ENCODE measurements around the gene CD96. TPM values are rescaled to one million over a fixed set of nuclear protein-coding genes. Genes with fewer than 3 reads are reported as not detected.

CD96 gene
- total RNA-seq, 1 experiment from 2014 or later: not detected

DNA sequence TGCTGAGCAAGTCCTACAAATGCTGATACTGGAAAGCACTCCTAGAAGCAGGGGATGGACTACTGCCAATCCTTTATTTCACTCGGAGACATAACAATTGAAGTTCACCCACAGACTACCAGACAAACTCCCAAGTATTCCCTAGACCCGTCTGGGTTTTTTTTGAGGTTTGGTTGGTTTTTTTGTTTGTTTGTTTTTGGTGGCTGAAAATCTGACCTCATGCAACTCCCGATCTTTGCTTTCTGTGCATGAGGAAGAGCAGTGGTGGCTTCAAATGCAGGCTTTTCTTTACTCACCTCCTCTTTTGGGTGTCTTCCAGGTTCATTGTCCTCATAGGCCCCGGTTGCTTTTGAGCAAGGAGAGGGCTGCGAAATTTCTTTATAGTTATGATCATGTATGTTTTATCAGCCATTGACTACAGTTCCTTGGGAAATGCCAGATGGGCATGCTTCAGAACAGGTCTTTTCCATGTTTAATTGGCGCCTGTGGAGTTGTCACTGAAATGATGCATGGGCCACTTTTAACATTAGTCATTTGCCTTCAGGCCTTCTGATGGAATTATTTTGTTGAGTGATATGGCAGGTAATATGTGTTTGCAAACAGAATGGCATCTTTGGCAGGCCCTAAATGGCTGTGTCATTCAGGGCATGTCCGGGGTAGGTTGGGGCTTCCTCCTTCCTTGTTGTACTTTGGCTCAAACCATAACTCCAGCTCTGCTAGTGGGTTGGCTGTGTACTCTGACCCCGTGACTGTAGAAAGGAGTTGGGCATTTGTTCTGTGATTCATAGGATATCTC is 134.4 kb downstream of the CD96 start:
- Histone ChIP-seq H2BK5ac (ENCODE audit: insufficient read length, low read length) (no peak overlapping the region), H4K8ac (replicated peaks; ENCODE audit: insufficient read length, low read depth, low read length) (no peak overlapping the region), H4K91ac (ENCODE audit: insufficient read length, low read depth, low read length) (no peak overlapping the region), H3K18ac (ENCODE audit: insufficient read length, low read depth, low read length) (no peak overlapping the region), H2BK120ac (ENCODE audit: low read depth, low read length, poor library complexity, severe bottlenecking) (no peak overlapping the region), H4K20me1 (ENCODE audit: control insufficient read depth, insufficient read depth, insufficient read length) (no peaks in the 10 kb centered on the region), H3K9ac (ENCODE audit: extremely low read depth, insufficient read length, low read length) (no peak overlapping the region), H3K56ac (ENCODE audit: insufficient read length, low read depth, low read length) (no peak overlapping the region), H2BK20ac (ENCODE audit: low read depth, low read length, poor library complexity, severe bottlenecking) (no peak overlapping the region), H4K5ac (ENCODE audit: insufficient read length, low read depth, low read length) (no peak overlapping the region), H3K23me2 (ENCODE audit: insufficient read length, low read depth, low read length, poor library complexity, severe bottlenecking) (peaks cover 11% of the 10 kb centered on the region), H3K23ac (ENCODE audit: insufficient read length, low read depth, low read length) (no peak overlapping the region), H3K4me2 (ENCODE audit: insufficient read depth, insufficient read length, low read length) (no peak overlapping the region), H3K4ac (ENCODE audit: low read depth, low read length) (no peak overlapping the region), H2AFZ (ENCODE audit: low read length) (no peak overlapping the region), H3K79me2 (ENCODE audit: insufficient read depth, low read length) (no peaks in the 10 kb centered on the region), H3K9me3 (ENCODE audit: control insufficient read depth, low read depth, low read length) (no peaks in the 10 kb centered on the region), H3K4me1 (ENCODE audit: insufficient read depth, low read length) (0 out of 2 replicates have a peak, but pooled peaks cover 4% of the 10 kb centered on the region), H3K14ac (ENCODE audit: insufficient read depth, low read length) (no peak overlapping the region), H2BK12ac (ENCODE audit: insufficient read length, low read depth, low read length) (no peak overlapping the region), H3K27me3 (ENCODE audit: insufficient read depth, low read length) (no peaks in the 10 kb centered on the region), H2AK5ac (ENCODE audit: insufficient read length, low read length) (no peak overlapping the region), H2BK15ac (ENCODE audit: low read depth, low read length) (no peak overlapping the region), H3K79me1 (ENCODE audit: insufficient read depth, low read depth, low read length, poor library complexity, severe bottlenecking) (no peaks in the 10 kb centered on the region), H3T11ph (ENCODE audit: low read length) (no peak overlapping the region), H3K27ac (ENCODE audit: insufficient read length, low read depth, low read length) (no peak overlapping the region)
- DNase-seq: no peak
- H3K27me3 Mint-ChIP-seq (ENCODE audit: low read depth): peaks cover 19% of the 10 kb centered on the region
- H3K27ac Mint-ChIP-seq: no peak overlapping the region
- H3K9me3 Mint-ChIP-seq: no peaks in the 10 kb centered on the region
- TF ChIP-seq CTCF (conservative IDR thresholded peaks at IDR 0.05): no peak
- H3K36me3 Mint-ChIP-seq (ENCODE audit: insufficient read depth in 1 of 3, low read depth in 3 of 3): no peaks in the 10 kb centered on the region
- H3K4me1 Mint-ChIP-seq: peaks cover 33 to 39% of the 10 kb centered on the region in 2 experiments
- no CpG with 5 or more reads among the region's 8 CpGs for WGBS (ENCODE audit: extremely low coverage, insufficient read length, low lambda C conversion rate)
- peak overlapping the region in 1 of 2 experiments; percentile 96; a peak in 2 of 5 replicates for H3K4me3 Mint-ChIP-seq
